Renal pelvis (tissue), 4 donors: Measurements from ENCODE around the gene SLC22A23. TPM values are rescaled to one million over a fixed set of nuclear protein-coding genes. Genes with fewer than 3 reads are reported as not detected.

Experiments
- DNase-seq: peaks from one replicate; pipeline ENCODE4 v3.0.0-alpha.2; 2013
- polyA plus RNA-seq, 3 donors: library from polyadenylated mRNA; unstranded; fragments of 120-200 nt; gene quantifications; one replicate each; pipeline ENCODE4 v1.2.1, GENCODE V29; 2013; ENCODE audit not compliant: insufficient read length in 3 of 3

Gene SLC22A23
- polyA plus RNA-seq, 3 donors: 10.7 to 16.3 (median 14.0) TPM

DNA sequence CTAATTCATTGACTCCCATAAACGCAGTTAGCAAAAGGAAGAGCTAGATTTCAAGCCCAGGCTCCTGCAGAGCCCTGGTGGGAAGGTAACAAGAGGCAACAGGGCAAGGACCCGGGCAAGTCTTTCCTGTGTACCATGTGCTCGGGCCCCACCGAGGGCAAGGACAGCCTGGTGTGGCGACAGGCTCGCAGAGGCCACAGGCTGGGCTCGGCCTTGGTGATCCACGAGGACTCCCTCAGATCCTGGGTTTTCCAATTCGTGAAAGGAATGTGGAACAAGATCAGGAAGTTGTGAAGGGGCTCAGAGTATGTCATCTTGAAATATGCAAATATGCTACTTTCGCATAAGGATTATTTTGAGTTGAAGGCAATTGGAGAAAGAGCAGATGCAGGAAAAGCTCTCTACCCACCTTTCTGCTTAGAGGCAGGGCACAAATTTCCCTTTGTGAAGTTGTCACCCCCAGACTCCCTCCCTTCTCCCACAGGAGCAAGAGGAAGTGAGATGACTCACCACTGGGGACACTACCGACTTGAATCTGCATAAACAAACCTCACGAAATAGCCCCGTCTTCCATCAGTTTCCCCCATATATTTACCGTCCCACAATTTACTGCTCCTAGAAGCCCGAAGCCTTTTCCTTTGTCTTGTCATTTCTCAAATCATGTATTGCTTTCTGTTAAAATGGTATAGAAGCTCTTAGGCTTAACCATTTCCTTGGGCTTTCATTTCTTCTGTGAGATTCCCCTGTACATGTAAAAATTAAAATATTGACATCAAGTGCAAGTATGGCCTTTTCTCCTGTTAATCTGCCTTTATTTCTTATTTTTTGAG, 119.1 kb downstream of the SLC22A23 start:
- no peak for DNase-seq

DNA sequence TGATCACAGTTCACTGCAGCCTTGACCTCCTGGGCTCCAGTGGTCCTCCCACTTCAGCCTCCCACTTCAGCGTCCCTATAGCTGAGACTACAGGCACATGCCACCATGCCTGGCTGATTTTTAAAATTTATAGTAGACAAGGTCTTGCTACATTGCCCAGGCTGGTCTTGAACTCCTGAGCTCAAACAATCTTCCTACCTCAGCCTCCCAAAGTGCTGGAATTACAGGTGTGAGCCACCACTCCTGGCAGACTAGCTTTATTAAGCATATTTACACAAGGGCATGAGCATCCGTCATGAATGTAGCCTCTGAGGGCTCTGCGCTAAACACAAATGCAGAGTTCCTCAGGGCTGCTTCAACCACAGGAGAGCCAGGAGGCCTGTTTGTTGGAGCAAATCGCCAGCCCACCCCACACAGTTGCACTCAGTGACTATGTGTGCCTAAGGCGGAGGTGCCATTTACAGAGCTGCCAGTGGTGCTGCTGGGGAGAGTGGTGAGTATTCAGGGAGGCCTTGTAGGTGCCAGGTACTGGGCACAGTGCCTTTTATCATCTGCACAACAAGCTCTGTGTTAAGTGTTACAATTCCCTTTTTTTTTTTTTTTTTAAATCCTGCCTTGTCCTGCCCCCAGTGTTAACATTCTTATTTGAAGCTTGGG, 119.9 kb downstream of the SLC22A23 start:
- DNase-seq: no peak

DNA sequence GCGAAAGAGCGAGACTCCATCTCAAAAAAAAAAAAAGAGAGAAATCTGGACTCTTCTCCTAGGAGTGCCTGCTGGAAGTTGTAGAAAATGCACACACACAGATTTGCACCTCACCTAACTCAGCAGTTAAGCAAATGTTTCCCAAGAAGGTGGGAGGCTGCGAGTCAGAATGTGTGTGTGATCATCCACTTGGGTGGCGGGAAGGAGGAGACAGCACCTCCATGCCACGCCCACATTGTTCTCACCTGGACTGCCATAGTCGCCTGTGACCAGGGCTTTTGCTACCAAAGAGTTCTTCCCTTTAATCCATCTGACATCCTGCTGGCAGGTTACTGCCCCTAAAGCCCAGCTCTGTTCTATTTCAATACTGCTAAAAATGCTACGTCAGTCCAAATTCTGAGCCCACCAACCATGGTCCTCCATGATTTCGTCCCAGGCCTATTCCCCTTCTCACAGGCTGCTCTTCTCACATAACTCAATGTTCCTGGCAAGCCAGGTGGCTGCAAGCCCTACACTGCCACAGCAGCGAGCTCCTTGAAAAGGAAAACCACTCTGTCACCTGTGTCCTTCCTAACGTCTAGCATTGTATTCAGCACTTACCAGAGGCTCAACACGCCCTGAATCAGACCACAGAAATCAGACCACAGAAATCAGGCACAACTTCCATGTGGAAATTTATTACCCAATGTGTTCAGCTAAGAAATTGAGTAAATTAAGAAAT, 120.6 kb downstream of the SLC22A23 start:
- no peak for DNase-seq

DNA sequence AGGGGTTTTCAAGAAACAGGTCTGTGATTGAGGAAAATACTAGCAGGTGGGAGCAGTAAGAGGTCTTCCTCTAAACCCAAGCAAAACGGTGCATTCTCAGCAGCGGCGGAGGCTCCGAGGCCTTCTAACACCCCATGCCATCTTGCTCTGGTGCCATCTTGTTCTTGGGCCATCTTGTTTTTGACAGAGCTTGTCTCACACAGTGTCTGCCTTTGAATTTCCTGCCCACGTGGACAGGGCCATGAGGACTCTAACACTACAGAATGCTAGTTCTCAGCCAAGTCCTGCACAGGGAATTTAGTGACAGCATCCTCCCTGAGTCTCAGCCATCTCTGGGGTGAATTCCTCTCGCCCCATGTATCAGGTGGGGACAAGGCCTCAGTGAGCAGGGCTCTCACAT, 121.7 kb downstream of the SLC22A23 start:
- no peak for DNase-seq

DNA sequence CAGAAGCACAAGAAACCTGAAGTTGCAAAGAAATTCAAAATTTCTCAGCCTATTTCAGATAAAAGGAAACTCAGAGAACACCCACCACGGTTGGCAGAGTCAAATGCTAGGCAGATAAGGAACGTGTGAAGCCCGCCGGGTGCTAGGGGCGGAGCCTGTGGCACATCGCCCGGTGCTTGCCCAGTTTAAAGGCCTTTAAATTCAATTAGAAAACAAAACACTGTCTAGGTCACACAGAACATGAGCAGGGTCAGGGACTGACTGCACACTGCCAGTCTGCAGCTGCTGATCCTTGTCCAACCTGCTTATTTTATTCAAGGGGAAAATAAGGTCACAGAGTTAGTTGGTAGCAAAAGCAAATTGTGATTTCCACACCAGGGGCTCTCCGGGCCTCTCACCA, 122.3 kb downstream of the SLC22A23 start:
- no peak for DNase-seq

DNA sequence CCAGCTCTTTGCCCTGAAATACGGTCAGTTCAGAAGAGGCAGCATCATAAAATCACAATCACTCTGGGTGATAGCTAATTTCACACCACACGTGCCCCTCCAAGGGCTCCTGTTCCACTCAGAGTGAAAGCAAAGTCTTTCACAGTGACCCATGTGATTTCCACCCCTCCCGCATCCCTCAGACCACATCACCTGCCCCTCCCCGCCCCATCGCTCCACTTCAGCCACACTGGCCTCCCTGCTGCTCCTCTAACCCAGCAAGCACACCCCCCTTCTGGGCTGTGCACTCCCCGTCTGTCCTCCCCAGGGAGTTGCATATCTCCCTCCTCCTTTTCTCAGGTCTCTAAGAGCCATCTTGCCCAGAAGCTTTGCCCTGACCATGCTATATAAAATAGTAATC, 123.6 kb downstream of the SLC22A23 start:
- DNase-seq: no peak

DNA sequence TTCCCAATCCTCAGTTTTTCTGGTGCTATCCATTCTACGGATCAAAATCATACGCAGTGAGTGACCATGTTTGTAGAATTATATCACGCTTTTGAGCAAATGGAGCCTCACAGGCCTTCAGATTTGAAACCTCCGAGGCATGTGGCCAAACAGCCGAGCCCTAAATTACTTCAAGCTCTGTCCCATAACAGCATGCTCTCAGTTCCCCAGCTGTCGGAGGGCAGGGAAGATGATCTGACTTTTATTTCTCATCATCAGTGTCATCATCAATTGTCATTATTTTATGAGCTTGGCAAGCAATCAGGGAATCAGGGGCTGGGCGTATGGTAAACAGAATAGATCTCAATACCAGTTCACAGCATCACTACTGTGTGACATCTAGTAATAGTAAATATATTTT, 124.9 kb downstream of the SLC22A23 start:
- DNase-seq: no peak

DNA sequence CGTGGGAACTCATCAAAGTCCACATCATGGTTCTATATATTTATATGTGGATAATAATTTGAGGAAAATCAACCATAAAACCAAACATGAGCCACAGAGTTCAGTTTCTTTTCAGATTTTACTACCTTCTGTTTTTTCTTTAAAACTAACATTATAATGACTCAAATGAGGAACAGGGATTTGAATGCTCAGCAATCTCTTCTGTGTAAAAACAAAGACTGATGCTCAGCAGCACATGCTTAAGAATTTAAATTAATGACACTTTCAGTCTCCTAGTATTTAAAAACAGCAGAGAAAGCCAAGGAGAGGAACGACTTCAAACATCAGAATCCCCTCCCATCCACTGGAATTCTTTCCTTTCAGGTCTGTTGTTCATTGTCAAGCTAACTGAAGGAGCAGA, 125.4 kb downstream of the SLC22A23 start:
- DNase-seq: no peak

DNA sequence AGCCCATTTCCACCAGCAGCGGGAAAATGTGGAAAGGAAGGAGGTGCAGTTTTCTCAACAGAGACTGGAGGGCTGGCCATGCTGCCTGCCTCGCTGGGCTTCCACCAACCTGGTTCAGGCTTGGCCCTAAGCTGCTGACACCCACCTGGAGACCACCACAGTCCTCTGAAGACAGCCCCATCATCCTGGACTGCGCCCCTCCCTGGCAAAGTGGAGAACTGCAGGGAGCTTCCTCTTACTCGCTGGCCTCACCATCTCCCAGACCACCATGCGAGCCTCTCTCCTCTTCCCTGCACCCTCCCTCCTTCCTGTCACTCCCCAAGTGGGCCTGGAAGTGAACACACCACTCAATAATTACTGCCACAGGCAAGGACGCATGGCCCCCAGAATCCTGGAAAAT, 126.7 kb downstream of the SLC22A23 start:
- no peak for DNase-seq

DNA sequence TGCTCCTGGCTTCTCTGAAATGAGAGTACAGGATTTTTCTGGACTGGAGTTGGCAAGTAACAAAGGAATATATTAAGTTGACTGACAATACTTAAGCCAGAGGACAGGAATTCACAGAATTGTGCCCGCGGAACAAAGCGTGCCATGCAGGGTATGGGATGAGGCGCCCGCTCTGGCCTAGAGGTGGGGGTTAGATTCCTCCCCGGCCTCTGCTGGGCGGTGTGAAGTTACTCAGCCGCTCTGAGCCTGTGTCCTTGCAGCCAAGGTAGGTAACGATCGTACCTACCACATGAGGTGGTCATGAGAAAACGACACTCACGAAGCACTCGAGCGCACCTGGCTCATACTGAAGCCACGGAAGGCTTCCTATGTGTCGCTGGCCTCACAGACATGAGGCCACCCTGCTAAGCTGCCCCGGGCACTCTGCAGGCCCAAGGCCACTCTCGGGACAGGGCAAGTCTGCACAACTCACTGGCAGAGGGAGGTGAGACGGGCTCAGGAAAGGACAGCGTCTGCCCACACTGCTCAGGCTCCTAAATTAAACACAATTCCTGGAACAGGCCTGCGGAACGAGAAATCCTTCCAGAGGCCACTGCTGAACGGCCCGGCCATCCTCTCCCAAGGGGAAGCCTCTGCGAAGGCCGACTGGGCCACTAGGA, 127.3 kb downstream of the SLC22A23 start:
- no peak for DNase-seq

DNA sequence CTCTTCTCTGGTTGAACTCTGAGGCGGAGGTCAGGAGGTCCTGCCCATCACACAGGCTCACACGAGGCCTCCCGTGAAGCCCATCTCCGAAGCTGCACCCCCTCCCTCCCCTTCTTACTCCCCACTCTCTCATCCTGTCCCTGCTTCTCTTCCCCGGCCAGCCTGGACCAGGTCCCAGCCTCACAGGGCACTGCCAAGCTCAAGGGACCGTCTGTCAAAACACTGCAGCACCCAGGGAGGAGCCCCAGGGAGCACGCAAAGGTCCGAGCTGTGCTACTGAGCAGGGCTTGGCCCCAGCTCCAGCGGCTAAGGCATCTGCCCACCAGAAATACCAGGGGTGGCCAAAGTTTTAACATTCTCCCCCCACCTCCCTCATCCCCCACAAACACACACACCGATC, 128.1 kb downstream of the SLC22A23 start:
- DNase-seq: no peak

DNA sequence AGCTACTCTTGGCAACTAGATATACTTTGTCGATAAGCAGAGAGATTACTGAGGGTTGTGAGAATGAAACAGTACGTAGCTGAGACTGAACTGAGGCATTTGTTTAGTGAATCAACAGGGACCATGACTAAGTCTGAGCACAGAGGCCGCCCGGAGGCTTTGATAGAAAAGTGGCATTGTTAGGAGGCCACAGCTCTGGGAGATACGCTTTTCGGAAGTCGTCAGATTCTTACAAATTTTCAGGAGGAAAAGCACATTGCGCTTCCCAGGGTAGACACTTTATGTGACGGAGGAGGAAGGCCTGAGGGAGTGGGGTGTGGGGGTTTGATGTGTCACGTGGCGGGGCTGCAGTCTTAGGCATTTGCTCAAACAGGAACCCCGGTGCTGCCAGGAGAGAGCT, 128.7 kb downstream of the SLC22A23 start:
- DNase-seq: no peak

DNA sequence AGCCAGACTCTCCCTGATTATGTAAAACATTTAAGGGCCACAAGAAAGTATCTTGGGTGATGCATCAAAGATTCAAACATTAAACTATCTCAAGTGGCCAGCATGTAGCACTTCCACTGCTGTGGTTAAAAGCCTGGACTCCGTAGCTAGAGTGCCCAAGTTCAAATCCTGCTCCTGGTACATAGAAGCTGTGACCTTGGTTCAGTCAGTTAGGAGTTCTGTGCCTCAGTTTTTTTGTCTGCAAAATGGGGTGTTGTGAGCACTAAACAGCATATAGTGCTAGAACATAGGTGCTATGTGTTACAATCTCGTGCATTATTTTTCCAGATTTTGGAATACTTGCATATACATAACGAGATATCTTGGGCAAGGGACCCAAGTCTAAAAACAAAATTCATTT, 129.4 kb downstream of the SLC22A23 start:
- no peak for DNase-seq

DNA sequence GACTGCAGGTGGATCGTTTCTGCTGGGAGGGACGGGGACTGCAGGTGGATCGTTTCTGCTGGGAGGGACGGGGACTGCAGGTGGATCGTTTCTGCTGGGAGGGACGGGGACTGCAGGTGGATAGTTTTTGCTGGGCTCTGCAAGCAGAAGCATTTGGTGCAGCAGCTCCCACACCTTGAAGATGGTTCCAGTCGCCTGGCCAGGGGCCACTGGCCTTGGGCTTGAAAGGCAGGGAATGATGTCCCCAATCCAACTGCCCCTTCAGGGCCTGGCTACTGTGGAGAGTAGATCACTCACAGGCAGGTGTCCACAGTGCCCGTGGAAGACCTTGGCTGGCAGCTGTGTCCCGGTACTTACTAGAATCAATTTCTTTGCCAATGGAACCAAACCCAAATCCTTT, 129.9 kb downstream of the SLC22A23 start:
- no peak for DNase-seq

DNA sequence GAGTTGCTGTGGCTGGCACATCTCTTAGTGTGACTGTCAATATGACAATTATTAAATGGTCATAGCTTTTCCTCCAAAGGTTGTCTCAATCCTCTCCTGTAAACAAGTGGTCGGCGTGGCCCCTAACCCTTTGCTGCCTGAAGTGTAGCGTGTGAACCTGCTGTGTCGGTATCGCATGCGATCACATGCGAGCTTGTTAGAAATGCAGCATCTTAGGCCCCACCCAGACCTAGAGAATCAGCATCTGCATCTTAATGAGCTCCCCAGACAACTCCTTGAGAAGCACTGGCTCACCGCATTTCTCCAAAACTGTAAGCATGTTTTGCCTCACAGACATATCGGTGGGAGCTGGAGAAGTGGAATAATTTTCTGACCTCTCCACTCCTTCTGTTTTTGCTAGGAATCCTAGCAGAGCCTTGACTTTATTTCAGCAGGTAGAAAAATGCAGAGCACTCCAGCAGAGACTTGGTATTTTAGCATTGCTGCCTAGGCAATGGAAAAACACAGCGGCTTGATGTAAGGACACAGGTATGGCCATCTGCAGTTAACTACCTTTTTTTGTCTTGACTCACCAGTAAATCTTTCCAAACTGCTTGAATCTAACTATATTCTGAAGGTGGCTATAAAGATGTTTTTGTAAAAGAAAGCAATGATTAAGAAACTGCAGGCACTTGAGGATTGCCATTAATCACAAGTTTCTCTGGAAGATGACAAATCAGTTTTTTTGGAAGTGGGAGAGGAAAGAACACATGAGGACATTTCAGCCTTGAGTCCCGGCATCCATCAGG, 130.5 kb downstream of the SLC22A23 start:
- no peak for DNase-seq

DNA sequence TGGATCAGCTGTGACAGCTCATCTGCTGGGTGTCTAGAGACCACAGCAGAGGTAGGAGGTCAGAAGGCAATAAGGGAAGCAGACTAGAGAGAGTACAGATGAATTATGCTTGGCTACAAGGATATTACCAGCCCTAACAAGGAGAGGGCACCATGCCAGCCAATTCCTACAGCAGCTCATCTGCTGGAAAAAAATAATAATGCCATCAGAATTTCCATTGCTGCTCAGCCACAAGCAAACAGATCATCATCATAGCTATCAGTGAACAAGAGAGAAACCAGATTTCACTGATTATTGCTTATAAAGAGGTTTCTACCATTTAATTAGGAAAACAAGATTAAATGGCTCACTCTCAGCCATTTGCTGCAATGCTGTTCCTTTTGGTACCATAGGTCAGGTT, 131.6 kb downstream of the SLC22A23 start:
- no peak for DNase-seq

DNA sequence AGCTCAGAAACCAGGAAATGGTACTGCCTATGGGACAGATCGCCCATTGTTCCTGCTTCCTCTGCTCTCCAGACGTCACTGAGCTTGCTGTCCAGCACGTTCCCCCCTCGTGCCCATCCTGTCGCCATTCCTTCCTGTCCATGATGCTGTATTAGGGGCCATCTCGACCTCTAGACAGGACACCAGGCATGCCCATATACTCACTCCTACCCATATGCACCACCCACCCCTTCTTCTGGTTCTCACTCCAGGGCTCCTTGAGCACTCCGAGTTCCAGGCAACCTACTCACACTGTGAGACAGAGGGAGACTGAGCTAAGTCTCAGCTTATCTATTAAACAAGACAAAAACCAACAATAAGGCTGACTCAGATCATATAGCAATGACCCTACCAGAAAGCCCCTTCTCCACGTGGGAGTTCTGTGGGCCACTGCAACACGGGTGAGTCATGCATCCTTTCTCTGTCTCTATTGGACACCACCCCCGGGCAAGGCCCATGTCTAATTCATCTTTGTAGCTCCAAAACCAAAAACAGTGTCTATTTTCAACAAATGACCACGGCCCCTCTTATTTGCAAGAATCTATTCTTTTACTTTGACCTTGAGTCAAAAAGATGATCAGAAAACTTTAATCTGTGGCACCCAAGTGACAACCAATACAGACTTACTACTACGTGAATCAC, 132.4 kb downstream of the SLC22A23 start:
- DNase-seq: peak; percentile 14

DNA sequence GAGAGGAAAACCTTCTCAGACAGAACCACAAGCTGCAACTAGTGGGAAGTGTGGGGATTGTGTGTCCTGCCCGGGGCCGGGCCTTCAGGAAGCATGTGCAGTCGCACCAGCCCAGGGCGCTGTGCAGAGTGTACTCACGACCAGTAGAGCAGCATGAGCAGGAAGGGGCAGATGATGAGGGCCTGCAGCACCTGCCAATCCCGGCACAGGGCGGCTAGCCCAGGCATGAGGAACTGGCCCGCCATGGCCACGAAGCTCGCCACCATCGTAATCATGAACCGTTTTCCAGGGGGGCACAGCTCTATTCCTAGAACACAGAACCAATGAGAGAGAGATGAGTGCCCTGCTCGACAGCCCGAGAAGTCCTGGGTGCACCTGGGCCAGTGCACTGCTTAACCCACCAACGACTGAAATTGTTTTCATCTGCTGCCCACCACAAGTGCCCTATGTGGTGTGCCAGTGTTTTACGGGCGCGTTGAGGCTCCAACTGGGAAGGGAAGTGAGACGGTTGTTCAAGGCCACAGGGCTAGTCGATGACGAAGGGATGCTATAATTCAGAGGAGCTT, 133.1 kb downstream of the SLC22A23 start:
- no peak for DNase-seq

DNA sequence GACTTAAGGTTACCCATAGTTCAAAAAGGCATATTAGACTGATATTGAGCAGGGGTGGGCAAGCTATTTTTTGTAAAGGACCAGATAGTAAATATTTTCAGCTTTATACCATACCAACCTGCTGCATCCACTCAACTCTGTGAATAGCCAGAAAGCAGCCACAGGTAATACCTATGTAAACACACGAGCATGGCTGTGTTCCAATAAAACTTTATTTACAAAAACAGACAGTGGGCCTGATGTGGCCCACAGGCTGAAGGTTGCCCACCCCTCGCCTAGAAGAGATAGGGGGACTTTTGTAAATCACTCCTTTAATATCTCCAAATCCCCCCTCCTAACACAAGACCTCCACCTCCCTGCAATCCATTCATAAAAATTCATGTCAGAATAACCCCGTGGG, 133.7 kb downstream of the SLC22A23 start:
- DNase-seq: no peak

DNA sequence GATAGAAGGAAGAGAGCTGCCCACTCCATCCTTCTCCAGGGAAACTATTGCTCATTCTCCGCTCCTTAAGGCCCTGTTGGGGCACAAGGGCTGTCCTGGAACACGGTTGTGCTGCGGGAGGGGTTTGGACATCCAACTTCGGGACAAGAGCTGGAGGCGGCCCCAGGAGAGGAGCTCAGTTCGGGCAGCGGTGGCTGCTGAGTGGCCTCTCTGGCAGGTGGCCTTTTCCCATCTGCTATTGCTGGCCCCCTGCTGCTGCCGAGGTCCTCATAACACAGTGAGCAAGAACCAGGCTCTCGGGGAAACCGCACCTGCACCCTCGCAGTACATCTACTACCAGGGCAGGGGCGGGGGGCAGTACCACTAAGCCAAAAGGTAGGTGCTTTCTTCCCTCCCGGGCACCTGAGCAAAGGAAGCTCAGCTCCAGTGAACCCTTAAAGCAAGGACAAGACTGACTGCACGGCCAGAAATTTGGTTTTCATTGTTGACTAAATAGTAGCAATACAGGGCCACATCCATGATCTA, 134.4 kb downstream of the SLC22A23 start:
- no peak for DNase-seq
